ENCODE measurements around the gene ZNF479.

ZNF479 gene

GRCh38 chr7:57178768-57179139 lies 46.5 kb upstream of the ZNF479 start:
- Histone ChIP-seq H4K20me1 (ENCODE audit: control insufficient read depth, insufficient read depth, low read depth, low read length) (no peaks in the 10 kb centered on the region), H3F3A (ENCODE audit: control insufficient read depth, insufficient read depth) (no peaks in the 10 kb centered on the region), H3K79me2 (ENCODE audit: control insufficient read depth, low read length) (no peaks in the 10 kb centered on the region), H3K4me2 (ENCODE audit: low read length) (no peak overlapping the region), H3K4me3 (ENCODE audit: low read length) (no peak overlapping the region), H3K4me1 (ENCODE audit: control insufficient read depth, low read length) (no peaks in the 10 kb centered on the region), H3K27me3 (ENCODE audit: control insufficient read depth, low read length) (no peaks in the 10 kb centered on the region), H3K36me3 (ENCODE audit: control insufficient read depth, low read length) (no peaks in the 10 kb centered on the region), H3K27ac (ENCODE audit: low read depth, low read length) (no peak overlapping the region), H3K9me3 (ENCODE audit: control insufficient read depth, insufficient read depth, low read length) (peaks cover 44% of the 10 kb centered on the region), H3K9me2 (replicated peaks; ENCODE audit: control insufficient read depth, low read length) (no peaks in the 10 kb centered on the region)
- no peak for TF ChIP-seq EZH2phosphoT487 (IDR thresholded peaks at IDR 0.05; ENCODE audit: borderline replicate concordance, low read length)
- no peak for TF ChIP-seq CTCF (IDR thresholded peaks at IDR 0.05; ENCODE audit: low read depth, low read length, poor library complexity, severe bottlenecking)

GRCh38 chr7:57177856-57178767 lies 45.9 kb upstream of the ZNF479 start:
- Histone ChIP-seq H3K79me2 (ENCODE audit: control insufficient read depth, low read length) (no peaks in the 10 kb centered on the region), H3K9me2 (replicated peaks; ENCODE audit: control insufficient read depth, low read length) (no peaks in the 10 kb centered on the region), H3K36me3 (ENCODE audit: control insufficient read depth, low read length) (no peaks in the 10 kb centered on the region), H3K9me3 (ENCODE audit: control insufficient read depth, insufficient read depth, low read length) (peaks cover 44% of the 10 kb centered on the region), H3K27ac (ENCODE audit: low read depth, low read length) (no peak overlapping the region), H3K4me3 (ENCODE audit: low read length) (no peak overlapping the region), H4K20me1 (ENCODE audit: control insufficient read depth, insufficient read depth, low read depth, low read length) (no peaks in the 10 kb centered on the region), H3K27me3 (ENCODE audit: control insufficient read depth, low read length) (no peaks in the 10 kb centered on the region), H3K4me2 (ENCODE audit: low read length) (no peak overlapping the region), H3F3A (ENCODE audit: control insufficient read depth, insufficient read depth) (no peaks in the 10 kb centered on the region), H3K4me1 (ENCODE audit: control insufficient read depth, low read length) (no peaks in the 10 kb centered on the region)
- TF ChIP-seq CTCF (IDR thresholded peaks at IDR 0.05; ENCODE audit: low read depth, low read length, poor library complexity, severe bottlenecking) (no peak), EZH2phosphoT487 (IDR thresholded peaks at IDR 0.05; ENCODE audit: borderline replicate concordance, low read length) (no peak)

GRCh38 chr7:57176928-57177635 lies 44.8 kb upstream of the ZNF479 start:
- no peak overlapping the region for H3K27ac ChIP-seq (ENCODE audit: low read depth, low read length)
- H3K4me1 ChIP-seq (ENCODE audit: control insufficient read depth, low read length), result no peaks in the 10 kb centered on the region
- no peaks in the 10 kb centered on the region for H3K27me3 ChIP-seq (ENCODE audit: control insufficient read depth, low read length)
- H3K4me3 ChIP-seq (ENCODE audit: low read length), result no peak overlapping the region
- H3F3A ChIP-seq (ENCODE audit: control insufficient read depth, insufficient read depth), result no peaks in the 10 kb centered on the region
- H3K9me2 ChIP-seq (replicated peaks; ENCODE audit: control insufficient read depth, low read length), result no peaks in the 10 kb centered on the region
- no peaks in the 10 kb centered on the region for H3K36me3 ChIP-seq (ENCODE audit: control insufficient read depth, low read length)
- TF ChIP-seq CTCF (IDR thresholded peaks at IDR 0.05; ENCODE audit: low read depth, low read length, poor library complexity, severe bottlenecking) (no peak), EZH2phosphoT487 (IDR thresholded peaks at IDR 0.05; ENCODE audit: borderline replicate concordance, low read length) (no peak)
- no peaks in the 10 kb centered on the region for H3K79me2 ChIP-seq (ENCODE audit: control insufficient read depth, low read length)
- peaks cover 38% of the 10 kb centered on the region for H3K9me3 ChIP-seq (ENCODE audit: control insufficient read depth, insufficient read depth, low read length)
- no peaks in the 10 kb centered on the region for H4K20me1 ChIP-seq (ENCODE audit: control insufficient read depth, insufficient read depth, low read depth, low read length)
- H3K4me2 ChIP-seq (ENCODE audit: low read length), result no peak overlapping the region
